H1 (cell line): ENCODE results near the gene PRKCI. TPM values are rescaled to one million over a fixed set of nuclear protein-coding genes. Genes with fewer than 3 reads are reported as not detected.

Experiments
- BRCA1 ChIP-seq: IDR thresholded peaks from 2 replicates; pipeline ENCODE4 v1.6.1; 2012; ENCODE audit warnings: low read depth, low read length, improper control_type of control experiment
- CHD1 ChIP-seq: IDR thresholded peaks from 2 replicates; pipeline ENCODE4 v1.6.1; 2012; ENCODE audit warnings: low read depth, low read length, improper control_type of control experiment
- CTBP2 ChIP-seq: IDR thresholded peaks from 2 replicates; pipeline ENCODE4 v1.7.0; 2011; ENCODE audit warnings: borderline replicate concordance, mild to moderate bottlenecking, moderate library complexity, mixed read lengths, low read length; ENCODE audit not compliant: insufficient read depth, insufficient read length
- GTF2F1 ChIP-seq: IDR thresholded peaks from 2 replicates; pipeline ENCODE4 v1.6.1; 2012; ENCODE audit warnings: low read depth, low read length, improper control_type of control experiment, borderline replicate concordance
- POU5F1 ChIP-seq: IDR thresholded peaks from 2 replicates; pipeline ENCODE4 v1.6.1; 2011; ENCODE audit warnings: low read depth, mild to moderate bottlenecking, low read length, moderate library complexity
- SAP30 ChIP-seq: fragments of 300-600 bp; sonication (generic); IDR thresholded peaks from 2 replicates; pipeline ENCODE4 v1.7.1; 2012; ENCODE audit warnings: low read length, moderate library complexity, mild to moderate bottlenecking, inconsistent platforms; ENCODE audit not compliant: insufficient read depth, insufficient replicate concordance
- SP1 ChIP-seq: IDR thresholded peaks from 2 replicates; pipeline ENCODE4 v1.6.1; 2011; ENCODE audit warnings: low read depth, low read length
- SP4 ChIP-seq: IDR thresholded peaks from 2 replicates; pipeline ENCODE4 v1.6.1; 2012; ENCODE audit warnings: low read length, inconsistent platforms
- TCF12 ChIP-seq: IDR thresholded peaks from 2 replicates; pipeline ENCODE4 v1.6.1; 2011; ENCODE audit warnings: low read depth, mild to moderate bottlenecking, low read length
- polyA plus RNA-seq, 7 experiments: library from polyadenylated mRNA; depleted of rRNA in 3 of 7; stranded (reverse) in 5 of 7; unstranded in 2 of 7; fragments of >200 nt in 5 of 7; fragments of 200-250 nt in 2 of 7; gene quantifications; 1 replicate in 5 of 7; 2 replicates in 1 of 7; 4 replicates in 1 of 7; pipeline versions ENCODE4 v1.2.1 to v1.2.3, GENCODE V29; 2011 to 2013; ENCODE audit warnings: missing spikeins in 2 of 7, mixed read lengths in 2 of 7
- total RNA-seq: library from RNA; stranded (reverse); fragmentation: NEBNext Ultra II Directional; extraction: Animal tissue kit (Norgen Biotek cat#: 25700); gene quantifications from 2 replicates; pipeline ENCODE4 v1.2.1, GENCODE V29; 2021
- TF ChIP-seq, protein P1 (sequence below): fragments of 300-600 bp; sonication (generic); IDR thresholded peaks from 2 replicates; pipeline ENCODE4 v1.7.1; 2012; ENCODE audit warnings: low read length, moderate library complexity, mild to moderate bottlenecking, inconsistent platforms; ENCODE audit not compliant: insufficient replicate concordance

Gene PRKCI
- total and polyA plus RNA-seq, 2 of the 8 experiments (the other 6 are each of a cell fraction or from before 2014, with no cell fraction given) = 24.3 to 100.0 TPM

DNA sequence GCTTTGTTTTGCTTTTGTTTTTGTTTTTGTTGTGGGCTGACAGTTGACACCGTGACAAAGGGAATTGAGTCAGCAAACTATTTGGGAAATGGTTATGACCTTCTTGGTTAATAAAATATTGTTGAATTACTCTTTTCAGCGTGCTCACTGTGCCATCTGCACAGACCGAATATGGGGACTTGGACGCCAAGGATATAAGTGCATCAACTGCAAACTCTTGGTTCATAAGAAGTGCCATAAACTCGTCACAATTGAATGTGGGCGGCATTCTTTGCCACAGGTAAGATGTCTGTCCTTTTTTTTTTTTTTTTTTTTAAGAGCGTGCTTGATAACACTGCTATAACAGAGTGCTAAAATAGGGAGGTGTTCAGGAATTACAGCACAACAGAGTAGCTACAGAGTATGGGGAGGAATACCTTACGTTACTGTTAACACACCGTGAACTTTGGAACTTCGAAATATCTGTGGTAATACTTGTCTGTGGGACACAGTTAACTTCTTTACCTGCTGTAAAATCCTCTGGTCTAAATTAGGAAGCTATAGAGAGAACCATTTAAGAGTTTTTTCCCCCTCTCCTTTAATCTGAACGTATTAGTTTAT lies 48.2 kb downstream of the PRKCI start (continued):
- no peak for TF ChIP-seq CTBP2
- no peak for TF ChIP-seq SAP30
- TF ChIP-seq POU5F1 = no peak
- no peak for TF ChIP-seq SP1
- TF ChIP-seq, protein P1, sequence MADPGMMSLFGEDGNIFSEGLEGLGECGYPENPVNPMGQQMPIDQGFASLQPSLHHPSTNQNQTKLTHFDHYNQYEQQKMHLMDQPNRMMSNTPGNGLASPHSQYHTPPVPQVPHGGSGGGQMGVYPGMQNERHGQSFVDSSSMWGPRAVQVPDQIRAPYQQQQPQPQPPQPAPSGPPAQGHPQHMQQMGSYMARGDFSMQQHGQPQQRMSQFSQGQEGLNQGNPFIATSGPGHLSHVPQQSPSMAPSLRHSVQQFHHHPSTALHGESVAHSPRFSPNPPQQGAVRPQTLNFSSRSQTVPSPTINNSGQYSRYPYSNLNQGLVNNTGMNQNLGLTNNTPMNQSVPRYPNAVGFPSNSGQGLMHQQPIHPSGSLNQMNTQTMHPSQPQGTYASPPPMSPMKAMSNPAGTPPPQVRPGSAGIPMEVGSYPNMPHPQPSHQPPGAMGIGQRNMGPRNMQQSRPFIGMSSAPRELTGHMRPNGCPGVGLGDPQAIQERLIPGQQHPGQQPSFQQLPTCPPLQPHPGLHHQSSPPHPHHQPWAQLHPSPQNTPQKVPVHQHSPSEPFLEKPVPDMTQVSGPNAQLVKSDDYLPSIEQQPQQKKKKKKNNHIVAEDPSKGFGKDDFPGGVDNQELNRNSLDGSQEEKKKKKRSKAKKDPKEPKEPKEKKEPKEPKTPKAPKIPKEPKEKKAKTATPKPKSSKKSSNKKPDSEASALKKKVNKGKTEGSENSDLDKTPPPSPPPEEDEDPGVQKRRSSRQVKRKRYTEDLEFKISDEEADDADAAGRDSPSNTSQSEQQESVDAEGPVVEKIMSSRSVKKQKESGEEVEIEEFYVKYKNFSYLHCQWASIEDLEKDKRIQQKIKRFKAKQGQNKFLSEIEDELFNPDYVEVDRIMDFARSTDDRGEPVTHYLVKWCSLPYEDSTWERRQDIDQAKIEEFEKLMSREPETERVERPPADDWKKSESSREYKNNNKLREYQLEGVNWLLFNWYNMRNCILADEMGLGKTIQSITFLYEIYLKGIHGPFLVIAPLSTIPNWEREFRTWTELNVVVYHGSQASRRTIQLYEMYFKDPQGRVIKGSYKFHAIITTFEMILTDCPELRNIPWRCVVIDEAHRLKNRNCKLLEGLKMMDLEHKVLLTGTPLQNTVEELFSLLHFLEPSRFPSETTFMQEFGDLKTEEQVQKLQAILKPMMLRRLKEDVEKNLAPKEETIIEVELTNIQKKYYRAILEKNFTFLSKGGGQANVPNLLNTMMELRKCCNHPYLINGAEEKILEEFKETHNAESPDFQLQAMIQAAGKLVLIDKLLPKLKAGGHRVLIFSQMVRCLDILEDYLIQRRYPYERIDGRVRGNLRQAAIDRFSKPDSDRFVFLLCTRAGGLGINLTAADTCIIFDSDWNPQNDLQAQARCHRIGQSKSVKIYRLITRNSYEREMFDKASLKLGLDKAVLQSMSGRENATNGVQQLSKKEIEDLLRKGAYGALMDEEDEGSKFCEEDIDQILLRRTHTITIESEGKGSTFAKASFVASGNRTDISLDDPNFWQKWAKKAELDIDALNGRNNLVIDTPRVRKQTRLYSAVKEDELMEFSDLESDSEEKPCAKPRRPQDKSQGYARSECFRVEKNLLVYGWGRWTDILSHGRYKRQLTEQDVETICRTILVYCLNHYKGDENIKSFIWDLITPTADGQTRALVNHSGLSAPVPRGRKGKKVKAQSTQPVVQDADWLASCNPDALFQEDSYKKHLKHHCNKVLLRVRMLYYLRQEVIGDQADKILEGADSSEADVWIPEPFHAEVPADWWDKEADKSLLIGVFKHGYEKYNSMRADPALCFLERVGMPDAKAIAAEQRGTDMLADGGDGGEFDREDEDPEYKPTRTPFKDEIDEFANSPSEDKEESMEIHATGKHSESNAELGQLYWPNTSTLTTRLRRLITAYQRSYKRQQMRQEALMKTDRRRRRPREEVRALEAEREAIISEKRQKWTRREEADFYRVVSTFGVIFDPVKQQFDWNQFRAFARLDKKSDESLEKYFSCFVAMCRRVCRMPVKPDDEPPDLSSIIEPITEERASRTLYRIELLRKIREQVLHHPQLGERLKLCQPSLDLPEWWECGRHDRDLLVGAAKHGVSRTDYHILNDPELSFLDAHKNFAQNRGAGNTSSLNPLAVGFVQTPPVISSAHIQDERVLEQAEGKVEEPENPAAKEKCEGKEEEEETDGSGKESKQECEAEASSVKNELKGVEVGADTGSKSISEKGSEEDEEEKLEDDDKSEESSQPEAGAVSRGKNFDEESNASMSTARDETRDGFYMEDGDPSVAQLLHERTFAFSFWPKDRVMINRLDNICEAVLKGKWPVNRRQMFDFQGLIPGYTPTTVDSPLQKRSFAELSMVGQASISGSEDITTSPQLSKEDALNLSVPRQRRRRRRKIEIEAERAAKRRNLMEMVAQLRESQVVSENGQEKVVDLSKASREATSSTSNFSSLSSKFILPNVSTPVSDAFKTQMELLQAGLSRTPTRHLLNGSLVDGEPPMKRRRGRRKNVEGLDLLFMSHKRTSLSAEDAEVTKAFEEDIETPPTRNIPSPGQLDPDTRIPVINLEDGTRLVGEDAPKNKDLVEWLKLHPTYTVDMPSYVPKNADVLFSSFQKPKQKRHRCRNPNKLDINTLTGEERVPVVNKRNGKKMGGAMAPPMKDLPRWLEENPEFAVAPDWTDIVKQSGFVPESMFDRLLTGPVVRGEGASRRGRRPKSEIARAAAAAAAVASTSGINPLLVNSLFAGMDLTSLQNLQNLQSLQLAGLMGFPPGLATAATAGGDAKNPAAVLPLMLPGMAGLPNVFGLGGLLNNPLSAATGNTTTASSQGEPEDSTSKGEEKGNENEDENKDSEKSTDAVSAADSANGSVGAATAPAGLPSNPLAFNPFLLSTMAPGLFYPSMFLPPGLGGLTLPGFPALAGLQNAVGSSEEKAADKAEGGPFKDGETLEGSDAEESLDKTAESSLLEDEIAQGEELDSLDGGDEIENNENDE = no peak
- no peak for TF ChIP-seq SP4
- TF ChIP-seq BRCA1 = no peak
- TF ChIP-seq CHD1 = no peak
- no peak for TF ChIP-seq TCF12
- TF ChIP-seq GTF2F1 = no peak
